GM18499 (cell line): Measurements from ENCODE around the gene TMEM126B.
"Not testable (repeated sequence)": the region's sequence is repeated elsewhere in the genome, so short reads cannot be mapped to it uniquely, and the experiment has no call there.

Source experiments
- ATAC-seq: cut with Tn5 transposase; IDR thresholded peaks from one replicate; pipeline ENCODE4 v1.9.1; 2021; ENCODE audit warnings: moderate number of reproducible peaks; ENCODE audit not compliant: insufficient read depth, unreplicated experiment

The TMEM126B gene

GRCh38 chr11:85647078-85647477 is 18.7 kb downstream of the TMEM126B start:
- no peak for ATAC-seq

- ATAC-seq, result peak; percentile 96
These were observed 19.4 kb downstream of the TMEM126B start, which contains the start of gene TMEM126A for GRCh38 chr11:85647604-85648299. TMEM126A (plus strand) TSS chr11:85647967; CDS start chr11:85650256, 2,289 bp downstream.

DNA sequence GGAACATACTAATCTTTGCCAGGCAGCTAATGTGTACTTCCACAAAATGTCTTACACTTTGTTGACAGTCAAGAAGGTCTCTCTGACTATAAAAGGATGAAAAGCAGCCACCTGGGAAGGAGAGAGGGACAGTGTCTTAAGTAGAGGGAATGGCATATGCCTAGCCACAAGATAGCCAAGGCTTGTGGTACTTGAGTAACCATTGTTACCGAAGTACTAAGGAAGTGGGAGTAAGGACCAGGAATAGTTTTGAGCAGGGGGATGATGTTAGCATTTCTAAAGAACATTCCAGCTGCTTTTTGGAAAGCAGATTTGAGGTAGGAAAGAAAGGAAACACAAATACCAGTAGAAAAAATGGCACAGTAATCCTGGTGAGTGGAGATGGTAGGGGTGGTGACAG is 22.7 kb downstream of the TMEM126B start:
- ATAC-seq, result no peak

DNA sequence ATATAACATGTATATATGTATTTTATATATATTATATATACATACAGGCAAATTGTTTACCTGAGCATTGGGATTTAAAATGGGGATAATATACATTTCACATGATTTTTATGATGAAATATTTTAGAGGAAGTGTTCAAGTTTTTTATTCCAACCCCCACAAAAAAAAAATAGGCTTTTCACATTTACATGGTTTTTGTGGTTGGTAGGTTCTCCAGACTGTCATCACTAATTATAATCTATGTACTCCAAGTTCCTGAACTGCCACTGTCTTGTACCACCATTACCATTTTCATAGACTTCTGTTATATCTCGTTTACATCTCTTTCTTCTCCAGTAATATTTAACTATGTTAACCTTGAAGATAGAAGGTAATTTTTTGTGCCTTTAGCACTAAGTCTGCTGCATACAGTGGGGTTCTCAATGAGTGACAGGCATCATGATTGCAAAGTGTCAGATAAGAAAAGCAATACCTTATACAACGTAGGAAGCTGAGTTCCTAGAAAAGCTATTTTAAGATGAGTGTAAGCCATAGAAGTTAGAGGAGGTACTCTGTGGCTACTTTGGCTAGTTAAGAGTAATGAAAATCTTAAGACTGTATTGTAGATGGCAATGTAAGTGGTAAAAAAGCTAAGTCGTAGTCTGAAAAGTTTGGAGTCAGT is 24.5 kb downstream of the TMEM126B start:
- ATAC-seq, result no peak

GRCh38 chr11:85654343-85654742 is 25.9 kb downstream of the TMEM126B start:
- not testable (repeated sequence) for ATAC-seq

DNA sequence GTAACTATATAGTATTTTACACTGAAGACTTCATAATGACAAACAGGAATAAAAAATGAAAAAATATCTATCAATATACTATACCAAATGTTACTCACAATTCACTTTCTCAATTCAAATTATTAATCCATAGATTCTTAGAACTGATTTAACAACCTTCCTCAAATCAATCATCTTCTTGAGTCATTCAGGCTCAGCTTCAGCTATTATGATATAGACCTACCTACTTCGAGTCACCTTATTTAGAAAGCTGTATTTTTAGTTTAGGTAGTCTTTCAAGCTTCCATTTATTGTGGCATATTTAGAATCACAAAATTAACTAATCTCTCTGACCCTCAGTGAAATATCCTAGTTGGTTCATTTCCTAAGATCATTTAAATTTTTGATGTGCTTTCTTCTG is 28.4 kb downstream of the TMEM126B start:
- ATAC-seq, result no peak

- no peak for ATAC-seq
These were observed 29.8 kb downstream of the TMEM126B start for GRCh38 chr11:85658180-85658579.

- no peak for ATAC-seq
These were observed 33.7 kb downstream of the TMEM126B start for GRCh38 chr11:85661972-85662664.

DNA sequence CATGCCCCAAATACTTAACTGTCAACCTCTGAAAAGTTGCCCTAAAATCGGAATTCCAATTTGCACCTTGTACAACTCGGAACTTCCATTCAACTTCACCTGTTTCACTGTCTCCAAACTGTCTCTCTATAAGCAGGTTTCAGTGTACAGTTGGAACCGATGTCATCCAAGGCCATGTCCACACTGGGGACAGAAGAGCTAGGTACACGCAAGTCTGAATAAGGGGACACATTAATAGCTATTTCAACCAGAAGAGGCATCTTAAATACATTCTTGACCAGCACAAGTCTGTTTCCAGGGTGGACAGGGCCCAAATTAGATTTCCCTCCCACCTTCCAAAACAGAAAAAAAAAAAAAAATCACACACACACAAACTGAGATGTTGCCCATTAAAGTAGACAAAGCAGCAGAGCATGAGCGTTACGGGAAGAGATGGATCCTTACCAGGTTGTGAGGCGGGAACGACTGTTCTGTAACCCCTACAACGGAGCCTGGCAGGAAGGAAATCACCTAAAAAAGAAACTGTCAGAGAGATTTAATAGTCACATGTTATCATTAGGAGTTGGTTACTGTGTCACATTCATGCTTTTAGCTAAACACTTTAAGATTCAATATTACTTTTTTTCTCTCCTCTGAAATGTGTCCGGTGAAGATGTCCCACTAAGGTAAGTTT is 34.8 kb downstream of the TMEM126B start:
- ATAC-seq, result no peak

DNA sequence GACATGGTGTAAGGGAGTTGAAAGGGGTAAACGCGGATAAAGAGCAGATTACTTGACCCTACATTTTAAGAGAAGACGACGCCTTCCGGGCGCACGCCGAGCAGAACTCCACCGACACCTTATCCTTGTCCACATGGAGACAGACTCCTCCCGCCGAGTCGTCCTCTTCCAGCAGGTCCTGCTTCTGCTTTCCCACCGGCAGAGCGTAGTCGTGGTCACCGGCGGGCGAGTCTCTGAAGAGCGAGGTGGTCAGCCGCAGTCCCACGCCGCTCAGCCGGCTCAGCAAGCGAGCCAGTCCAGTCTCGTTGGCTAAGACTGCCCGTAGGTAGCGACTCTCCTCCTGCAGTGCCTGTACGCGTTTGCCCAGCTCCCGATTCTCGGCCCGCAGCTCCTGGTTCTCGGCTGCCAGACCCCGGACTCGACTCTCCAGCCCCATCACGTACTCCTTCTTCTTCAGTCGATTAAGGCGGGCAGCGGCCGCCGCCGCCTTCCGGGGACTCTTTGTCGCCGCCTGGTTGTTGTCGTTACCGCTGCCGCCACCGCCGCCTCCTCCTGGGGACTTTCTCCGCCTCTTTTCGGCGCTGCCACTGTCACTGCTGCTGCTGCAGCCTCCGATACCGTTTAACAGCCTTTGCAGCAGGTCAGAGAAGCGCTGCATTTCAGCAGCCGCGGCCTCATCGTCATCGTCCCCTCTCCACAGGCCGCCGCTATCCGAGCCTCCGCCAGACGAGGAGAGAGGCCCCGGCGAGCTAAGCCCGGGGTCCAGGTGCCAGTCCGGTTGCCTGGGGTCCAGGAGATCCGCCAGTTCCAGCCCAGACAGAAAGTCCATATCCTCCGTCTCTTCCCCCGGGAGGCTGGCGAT is 35.6 kb downstream of the TMEM126B start:
- ATAC-seq, result peak; percentile 41

GRCh38 chr11:85664615-85665481 is 36.5 kb downstream of the TMEM126B start, which contains the start of gene CREBZF:
CREBZF (minus strand) TSS chr11:85665129; CDS start chr11:85664875, 254 bp downstream.
- peak; percentile 82 for ATAC-seq

GRCh38 chr11:85665733-85666132 is 37.3 kb downstream of the TMEM126B start:
- no peak for ATAC-seq

- ATAC-seq, result no peak
These were observed 38.3 kb downstream of the TMEM126B start for GRCh38 chr11:85666687-85667086.

DNA sequence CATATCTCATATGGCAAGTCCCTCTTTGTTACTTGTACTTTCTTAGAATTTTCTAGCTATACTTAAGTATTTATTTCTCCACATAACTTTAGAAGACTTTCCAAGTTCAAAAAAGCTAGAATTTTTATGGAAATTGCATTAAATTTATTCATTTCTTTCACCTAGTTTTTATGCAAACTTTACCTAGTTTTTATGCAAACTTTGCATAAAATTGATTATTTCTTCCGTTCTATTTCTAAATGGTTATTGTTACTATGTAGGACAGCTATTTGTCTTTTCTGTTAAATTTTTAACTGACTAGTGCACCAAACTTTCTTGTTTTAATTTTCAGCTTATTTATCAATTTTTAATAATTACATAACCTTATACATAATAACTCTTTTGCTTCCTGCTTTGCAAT is 39.8 kb downstream of the TMEM126B start:
- no peak for ATAC-seq

DNA sequence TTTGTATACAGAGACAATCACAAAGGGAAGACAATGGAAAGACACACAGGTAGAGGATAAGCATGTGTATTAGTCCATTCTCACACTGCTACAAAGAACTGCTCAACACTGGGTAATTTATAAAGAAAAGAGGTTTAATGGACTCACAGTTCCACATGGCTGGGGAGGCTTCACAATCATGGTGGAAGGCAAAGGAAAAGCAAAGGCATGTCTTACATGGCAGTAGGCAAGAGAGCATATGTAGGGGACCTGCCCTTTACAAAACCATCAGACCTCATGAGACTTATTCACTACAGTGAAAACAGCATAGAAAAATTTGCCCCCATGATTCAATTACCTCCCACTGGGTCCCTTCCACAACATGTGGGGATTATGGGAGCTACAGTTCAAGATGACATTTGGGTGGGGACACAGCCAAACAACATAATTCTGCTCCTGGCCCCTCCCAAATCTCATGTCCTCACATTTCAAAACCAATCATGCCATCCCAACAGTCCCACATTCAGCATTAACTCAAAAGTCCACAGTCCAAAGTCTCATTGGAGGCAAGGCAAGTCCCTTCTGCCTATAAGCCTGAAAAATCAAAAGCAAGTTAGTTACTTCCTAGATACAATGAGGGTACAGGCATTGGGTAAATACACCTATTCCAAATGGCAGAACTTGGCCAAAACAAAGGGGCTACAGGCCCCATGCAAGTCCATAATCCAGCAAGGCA is 42.7 kb downstream of the TMEM126B start:
- not testable (repeated sequence) for ATAC-seq

DNA sequence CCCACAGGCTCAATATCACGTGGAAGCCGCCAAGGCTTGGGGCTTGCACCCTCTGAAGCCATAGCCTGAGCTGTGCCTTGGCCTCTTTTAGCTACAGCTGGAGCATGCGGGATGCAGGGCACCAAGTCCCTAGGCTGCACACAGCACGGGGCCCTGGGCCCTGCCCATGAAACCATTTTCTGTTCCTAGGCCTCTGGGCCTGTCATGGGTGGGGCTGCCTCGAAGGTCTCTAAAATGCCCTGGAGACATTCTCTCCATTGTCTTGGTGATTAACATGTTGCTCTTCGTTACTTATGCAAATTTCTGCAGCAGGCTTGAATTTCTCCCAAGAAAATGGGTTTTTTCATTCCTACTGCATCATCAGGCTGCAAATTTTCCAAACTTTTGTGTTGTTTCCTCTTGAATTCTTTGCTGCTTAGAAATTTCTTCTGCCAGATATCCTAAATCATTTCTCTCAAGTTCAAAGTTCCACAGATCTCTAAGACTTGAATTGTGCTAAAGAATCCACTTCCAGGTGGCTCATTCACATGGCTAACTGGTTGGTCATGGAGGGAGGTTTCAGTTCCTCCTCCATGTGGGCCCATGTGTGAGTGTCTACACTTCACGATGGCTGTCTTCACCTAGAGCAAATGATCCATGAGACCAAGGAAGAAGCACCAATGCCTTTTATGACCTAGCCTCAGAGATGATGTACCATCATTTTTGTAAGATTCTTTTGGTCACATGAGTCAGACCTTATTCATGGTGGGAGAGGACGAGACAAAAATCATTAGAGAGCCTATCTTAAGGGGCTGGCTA is 43.9 kb downstream of the TMEM126B start:
- ATAC-seq, result no peak

DNA sequence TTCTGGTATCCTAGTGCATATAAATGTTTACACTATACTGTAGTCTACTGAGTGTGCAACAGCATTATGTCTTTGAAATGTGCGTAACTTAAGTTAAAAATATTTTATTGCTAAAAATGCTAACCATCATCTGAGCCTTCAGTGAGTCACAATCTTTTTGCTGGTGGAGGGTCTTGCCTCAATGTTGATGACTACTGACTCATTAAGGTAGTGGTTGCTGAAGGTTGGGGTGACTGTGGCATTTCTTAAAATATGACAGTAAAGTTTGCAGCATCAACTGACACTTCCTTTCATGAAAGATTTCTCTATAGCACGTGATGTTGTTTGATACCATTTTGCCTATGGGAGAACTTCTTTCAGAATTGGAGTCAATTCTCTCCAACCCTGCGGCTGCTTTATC is 45.0 kb downstream of the TMEM126B start:
- no peak for ATAC-seq
